Epithelial cell of proximal tubule (primary cell): ENCODE data around the gene GPR3. TPM values are rescaled to one million over a fixed set of nuclear protein-coding genes. Genes with fewer than 3 reads are reported as not detected.

Experiments used
- DNase-seq: peaks from one replicate; pipeline ENCODE4 v3.0.0-alpha.2; 2011; ENCODE audit warnings: low read depth
- H3K4me3 ChIP-seq: 2 replicates; pipeline ENCODE4 v1.5.1; 2011; ENCODE audit warnings: low read depth, mild to moderate bottlenecking, low read length
- total RNA-seq: library from RNA; depleted of rRNA; stranded (reverse); fragments of >200 nt; gene quantifications from 2 replicates; pipeline ENCODE4 v1.2.3, GENCODE V29; 2015
- TF ChIP-seq, protein P1 (sequence below): conservative IDR thresholded peaks from 2 replicates; pipeline ENCODE4 v1.5.1; 2012; ENCODE audit warnings: low read depth, mild to moderate bottlenecking, low read length

Gene GPR3
- total RNA-seq, 1 donor from 2014 or later = 3.0 TPM

DNA sequence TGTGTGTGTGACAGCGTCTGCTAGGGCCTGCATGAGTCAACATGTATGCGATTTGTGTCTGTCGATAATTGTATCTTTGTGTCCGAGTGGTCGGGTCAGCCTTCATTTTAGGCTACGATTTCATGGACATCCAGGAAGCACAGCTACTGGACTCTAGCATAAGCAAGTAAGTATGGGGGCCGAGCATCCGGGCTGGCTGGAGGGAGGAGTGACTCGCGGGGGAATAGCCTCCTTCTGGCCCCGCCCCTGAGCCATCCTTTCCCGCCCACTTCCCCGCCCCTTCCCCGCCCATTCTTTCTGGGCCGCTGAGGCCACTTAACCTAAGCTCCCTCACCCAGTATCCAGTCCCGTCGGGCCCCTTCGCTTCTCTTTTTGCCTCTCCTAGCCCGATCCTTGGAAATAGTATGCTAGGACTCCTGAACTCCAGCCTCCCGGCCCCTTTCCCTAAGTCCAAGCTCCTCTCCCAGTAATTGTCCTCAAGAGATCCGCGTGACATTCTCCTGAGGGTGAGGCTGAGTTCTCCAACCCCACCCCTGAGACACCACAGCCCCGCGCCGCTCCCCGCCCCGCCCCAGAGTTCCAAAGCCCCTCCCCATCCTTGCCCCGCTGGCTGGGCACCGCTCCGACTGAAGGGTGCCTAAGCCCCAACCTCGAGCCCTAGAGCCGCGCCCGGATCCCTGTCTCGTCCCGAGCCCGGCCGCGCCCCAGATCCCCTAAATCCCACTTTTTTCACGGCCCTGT, 26.9 kb upstream of the GPR3 start:
- TF ChIP-seq, protein P1, sequence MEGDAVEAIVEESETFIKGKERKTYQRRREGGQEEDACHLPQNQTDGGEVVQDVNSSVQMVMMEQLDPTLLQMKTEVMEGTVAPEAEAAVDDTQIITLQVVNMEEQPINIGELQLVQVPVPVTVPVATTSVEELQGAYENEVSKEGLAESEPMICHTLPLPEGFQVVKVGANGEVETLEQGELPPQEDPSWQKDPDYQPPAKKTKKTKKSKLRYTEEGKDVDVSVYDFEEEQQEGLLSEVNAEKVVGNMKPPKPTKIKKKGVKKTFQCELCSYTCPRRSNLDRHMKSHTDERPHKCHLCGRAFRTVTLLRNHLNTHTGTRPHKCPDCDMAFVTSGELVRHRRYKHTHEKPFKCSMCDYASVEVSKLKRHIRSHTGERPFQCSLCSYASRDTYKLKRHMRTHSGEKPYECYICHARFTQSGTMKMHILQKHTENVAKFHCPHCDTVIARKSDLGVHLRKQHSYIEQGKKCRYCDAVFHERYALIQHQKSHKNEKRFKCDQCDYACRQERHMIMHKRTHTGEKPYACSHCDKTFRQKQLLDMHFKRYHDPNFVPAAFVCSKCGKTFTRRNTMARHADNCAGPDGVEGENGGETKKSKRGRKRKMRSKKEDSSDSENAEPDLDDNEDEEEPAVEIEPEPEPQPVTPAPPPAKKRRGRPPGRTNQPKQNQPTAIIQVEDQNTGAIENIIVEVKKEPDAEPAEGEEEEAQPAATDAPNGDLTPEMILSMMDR = no peak
- no peak for DNase-seq

DNA sequence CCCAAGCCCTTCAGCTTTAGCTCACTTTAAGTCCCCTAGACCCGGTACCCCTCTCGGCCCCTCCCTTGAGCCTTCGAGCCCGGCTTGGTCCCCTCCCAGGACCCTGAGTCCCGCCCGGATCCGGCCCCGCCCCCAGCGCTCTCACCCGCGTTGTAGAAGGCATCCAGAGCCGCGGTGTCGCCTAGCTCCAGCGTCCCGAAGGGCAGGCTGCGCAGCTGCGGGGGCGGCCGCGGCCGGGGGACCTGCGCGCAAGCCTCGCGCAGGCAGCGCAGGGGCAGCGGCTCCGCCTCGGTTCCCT, 26.4 kb upstream of the GPR3 start:
- TF ChIP-seq, protein P1 = no peak
- H3K4me3 ChIP-seq = peak overlapping the region; percentile 80
- DNase-seq = no peak

More for the DNA sequence above, 26.9 kb upstream of the GPR3 start:
- H3K4me3 ChIP-seq = peak overlapping the region; percentile 80

DNA sequence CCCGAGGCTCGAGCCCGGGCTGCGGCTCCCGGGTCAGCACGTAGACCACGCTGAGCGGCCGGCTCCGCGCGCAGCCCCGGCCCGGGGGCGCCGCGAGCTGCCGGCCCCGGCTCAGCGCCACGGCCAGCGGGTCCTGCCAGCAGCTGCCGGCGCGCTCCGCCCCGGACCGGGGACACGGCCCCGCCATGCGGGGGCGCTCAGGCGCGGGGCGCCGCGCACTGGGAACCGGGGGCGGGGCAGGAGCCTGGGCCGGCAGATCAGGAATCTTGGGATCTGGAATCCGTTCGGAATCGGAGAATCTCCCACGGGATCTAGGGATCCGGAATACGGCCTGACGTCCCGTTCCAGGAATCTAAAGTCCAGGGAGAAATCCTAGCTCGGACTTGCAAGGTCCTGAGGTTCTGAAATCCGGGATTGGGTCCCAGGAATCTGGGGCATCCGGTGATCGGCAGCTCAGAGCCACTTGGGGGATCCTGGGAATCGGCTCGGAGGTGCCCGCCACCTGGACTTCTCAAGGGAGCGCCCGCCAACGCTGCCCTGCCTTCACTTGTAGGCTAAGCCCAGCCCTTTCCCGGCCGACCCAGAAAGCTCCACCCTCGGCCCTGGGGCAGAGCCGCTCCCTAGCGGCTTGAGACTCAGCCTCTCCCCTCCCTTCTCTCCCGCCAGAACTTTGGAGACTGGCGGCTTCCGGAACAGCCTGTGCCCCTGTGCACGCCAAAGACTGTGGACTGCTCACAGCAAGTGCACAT, 25.8 kb upstream of the GPR3 start, which contains the start of gene MAP3K6:
MAP3K6 (minus strand) TSS at position 551 of the 749 bp plus-strand sequence; CDS start at position 187, 364 bp downstream.
- TF ChIP-seq, protein P1 = peak; percentile 38
- peak within 1 kb of the TSS; percentile 80 for H3K4me3 ChIP-seq
- no peak for DNase-seq

DNA sequence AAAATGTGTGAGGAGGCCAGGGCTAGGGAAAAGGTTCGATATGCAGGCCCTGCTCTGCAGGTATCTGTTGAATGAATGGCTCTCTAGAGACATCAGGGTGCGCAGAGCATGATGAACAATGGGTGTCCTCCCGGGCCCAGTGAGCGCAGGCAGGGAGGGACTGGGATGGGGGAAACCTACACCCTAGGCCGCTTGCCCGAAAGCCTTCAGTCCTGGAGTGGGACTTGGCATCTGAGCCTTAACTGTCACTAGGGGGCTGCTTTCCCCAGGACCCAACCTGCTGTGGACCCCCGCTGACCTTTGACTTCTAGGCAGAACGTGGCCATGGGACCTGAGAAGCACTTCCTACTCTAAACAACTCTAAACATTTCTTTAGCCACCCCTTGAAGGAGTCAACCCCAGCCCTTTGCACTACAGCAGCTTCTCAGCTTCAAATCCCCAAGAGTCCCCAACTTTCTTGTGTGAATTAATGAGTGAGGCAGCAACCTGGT, 25.2 kb upstream of the GPR3 start:
- DNase-seq = no peak
- TF ChIP-seq, protein P1 = no peak
- H3K4me3 ChIP-seq = peak overlapping the region; percentile 80

DNA sequence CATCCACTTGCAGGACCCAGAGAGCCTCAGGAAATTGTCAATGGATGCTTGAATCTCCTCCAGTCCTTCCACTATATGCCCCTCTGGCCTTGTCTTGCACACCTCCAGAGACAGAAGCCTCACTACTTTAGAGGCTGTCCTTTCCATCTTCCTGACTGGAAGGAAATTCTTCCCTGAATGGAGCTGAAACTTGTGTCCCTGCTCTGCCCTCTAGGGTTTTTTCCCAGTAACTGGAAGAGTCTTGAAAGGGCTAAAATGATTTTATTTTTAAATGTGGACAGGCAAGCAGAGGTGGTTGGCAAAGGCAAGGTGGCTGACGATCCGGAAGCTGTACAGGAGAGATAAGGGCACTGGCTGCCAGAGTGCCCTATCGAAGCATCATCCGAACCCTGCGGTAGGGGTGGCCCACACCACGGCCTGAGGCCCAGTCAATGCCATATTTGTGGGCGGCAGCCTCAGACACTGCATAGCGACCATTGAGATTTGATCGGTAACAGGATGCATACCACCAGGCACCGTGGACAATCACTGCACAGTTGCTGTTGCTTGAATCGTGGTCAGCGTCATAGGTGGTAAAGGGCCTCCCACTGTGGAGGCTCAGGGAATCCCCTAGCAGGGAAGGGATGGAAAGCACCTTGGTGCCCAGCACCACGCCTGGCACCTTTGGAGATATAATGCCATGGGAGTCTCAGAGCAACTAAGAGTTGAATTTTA, 23.4 kb upstream of the GPR3 start:
- H3K4me3 ChIP-seq = no peak overlapping the region
- TF ChIP-seq, protein P1 = peak; percentile 44
- no peak for DNase-seq

DNA sequence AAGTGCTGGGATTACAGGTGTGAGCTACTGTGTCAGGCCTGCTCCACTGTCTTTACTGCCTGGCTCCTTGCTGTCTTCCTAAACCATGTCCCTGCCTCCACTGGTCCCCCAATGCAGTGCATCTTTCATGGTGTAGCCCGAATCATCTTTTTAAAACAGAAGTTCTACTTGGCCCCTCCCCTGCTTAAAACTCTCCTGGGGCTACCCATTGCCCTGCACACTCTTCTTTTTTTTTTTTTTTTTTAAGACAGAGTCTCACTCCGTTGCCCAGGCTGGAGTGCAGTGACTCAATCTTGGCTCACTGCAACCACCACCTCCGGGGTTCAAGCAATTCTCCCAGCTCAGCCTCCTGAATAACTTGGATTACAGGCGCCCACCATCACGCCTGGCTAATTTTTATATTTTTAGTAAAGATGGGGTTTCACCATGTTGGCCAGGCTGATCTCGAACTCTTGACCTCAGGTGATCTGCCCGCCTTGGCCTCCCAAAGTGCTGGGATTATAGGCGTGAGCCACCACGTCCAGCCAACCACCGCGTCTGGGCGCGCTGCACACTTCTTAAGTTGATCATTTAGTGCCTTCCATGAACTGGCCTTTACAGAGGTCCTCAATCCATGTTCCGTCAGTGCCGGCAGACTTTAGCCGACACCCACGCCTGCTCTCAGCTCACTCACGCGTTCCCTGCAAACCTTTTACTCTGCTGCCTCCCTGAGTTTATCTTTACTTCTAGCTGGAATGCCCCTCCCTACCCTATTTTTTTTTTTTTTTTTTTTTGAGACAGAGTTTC, 20.2 kb upstream of the GPR3 start:
- H3K4me3 ChIP-seq = no peak overlapping the region
- peak; percentile 70 for DNase-seq
- TF ChIP-seq, protein P1 = no peak
